Thoracic aorta (tissue), 2 donors: ENCODE results near the gene HIGD1C. TPM values are rescaled to one million over a fixed set of nuclear protein-coding genes. Genes with fewer than 3 reads are reported as not detected.
"Not testable (repeated sequence)": the region's sequence is repeated elsewhere in the genome, so short reads cannot be mapped to it uniquely, and the experiment has no call there.

Source experiments
- ATAC-seq: fragments of 150-250 bp; one replicate; pipeline ENCODE4 v1.8.0; 2017; ENCODE audit warnings: low read depth; ENCODE audit not compliant: insufficient number of reproducible peaks, low FRiP score
- DNase-seq: peaks from one replicate; pipeline ENCODE4 v3.0.0-alpha.2; 2020; ENCODE audit warnings: low spot score
- H3K27ac ChIP-seq, 2 donors: fragments of 200-600 bp; sonication (generic); 1 replicate in 1 of 2; 2 replicates in 1 of 2; pipeline ENCODE4 v1.5.1; 2016; ENCODE audit warnings: mild to moderate bottlenecking in 2 of 2, moderate library complexity in 2 of 2
- H3K27me3 ChIP-seq: fragments of 200-600 bp; sonication (generic); replicated peaks from 2 replicates; pipeline ENCODE4 v1.6.0; 2016; ENCODE audit warnings: mild to moderate bottlenecking; ENCODE audit not compliant: insufficient read depth
- H3K36me3 ChIP-seq: fragments of 200-600 bp; sonication (generic); one replicate; pipeline ENCODE4 v1.5.1; 2016
- H3K4me1 ChIP-seq, 2 donors: fragments of 200-600 bp; sonication (generic); 1 replicate in 1 of 2; 2 replicates in 1 of 2; pipeline versions ENCODE4 v1.5.1 to v1.6.0; 2016; ENCODE audit warnings: low read depth in 2 of 2, mild to moderate bottlenecking in 1 of 2; ENCODE audit not compliant: control insufficient read depth in 1 of 2
- H3K4me3 ChIP-seq: fragments of 200-600 bp; sonication (generic); 2 replicates; pipeline ENCODE4 v1.5.1; 2016; ENCODE audit warnings: mild to moderate bottlenecking
- H3K9me3 ChIP-seq: fragments of 200-600 bp; sonication (generic); 2 replicates; pipeline ENCODE4 v1.5.1; 2016
- total RNA-seq, 2 donors: library from RNA; depleted of rRNA; stranded (reverse); fragments of >200 nt; gene quantifications; one replicate each; pipeline versions ENCODE4 v1.1.0 to v1.2.3, GENCODE V29; 2016
- TF ChIP-seq, protein P1 (sequence below): fragments of 200-600 bp; sonication (generic); IDR thresholded peaks from one replicate; pipeline ENCODE4 v1.5.1; 2019; ENCODE audit warnings: antibody characterized with exemption

HIGD1C gene
- total RNA-seq = not detected

DNA sequence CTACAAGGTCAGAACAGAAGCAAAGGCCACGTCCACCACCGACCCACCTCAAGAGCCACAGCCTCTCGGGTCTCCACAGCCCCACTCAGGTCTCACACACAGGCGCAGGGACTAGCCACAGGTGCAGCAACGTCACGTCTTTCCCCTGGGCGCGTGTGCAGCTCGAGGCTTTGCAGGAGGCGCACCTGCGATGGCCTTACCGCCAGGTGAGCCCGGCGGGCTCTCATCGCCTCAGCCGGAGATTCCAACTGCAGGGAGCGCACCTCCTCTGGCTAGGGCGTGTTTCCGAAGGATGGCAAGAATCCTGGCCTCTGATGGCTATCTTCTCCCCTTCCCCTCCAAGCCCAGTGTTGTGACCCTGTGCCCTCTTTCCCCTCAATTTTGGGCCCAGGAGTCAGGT, at the start of gene HIGD1C:
TSS of gene HIGD1C (plus strand) at position 35 of the 400 bp plus-strand sequence. CDS start 1,455 bp downstream, outside the sequence.
- no peak for DNase-seq
- Histone ChIP-seq H3K4me3 (no peak within 1 kb of the TSS), H3K27me3 (no peaks in the 10 kb centered on the region), H3K27ac (no peak within 1 kb of the TSS), H3K36me3 (no peaks in the 10 kb centered on the region), H3K9me3 (no peaks in the 10 kb centered on the region), H3K4me1 (no peaks in the 10 kb centered on the region)
- TF ChIP-seq, protein P1, sequence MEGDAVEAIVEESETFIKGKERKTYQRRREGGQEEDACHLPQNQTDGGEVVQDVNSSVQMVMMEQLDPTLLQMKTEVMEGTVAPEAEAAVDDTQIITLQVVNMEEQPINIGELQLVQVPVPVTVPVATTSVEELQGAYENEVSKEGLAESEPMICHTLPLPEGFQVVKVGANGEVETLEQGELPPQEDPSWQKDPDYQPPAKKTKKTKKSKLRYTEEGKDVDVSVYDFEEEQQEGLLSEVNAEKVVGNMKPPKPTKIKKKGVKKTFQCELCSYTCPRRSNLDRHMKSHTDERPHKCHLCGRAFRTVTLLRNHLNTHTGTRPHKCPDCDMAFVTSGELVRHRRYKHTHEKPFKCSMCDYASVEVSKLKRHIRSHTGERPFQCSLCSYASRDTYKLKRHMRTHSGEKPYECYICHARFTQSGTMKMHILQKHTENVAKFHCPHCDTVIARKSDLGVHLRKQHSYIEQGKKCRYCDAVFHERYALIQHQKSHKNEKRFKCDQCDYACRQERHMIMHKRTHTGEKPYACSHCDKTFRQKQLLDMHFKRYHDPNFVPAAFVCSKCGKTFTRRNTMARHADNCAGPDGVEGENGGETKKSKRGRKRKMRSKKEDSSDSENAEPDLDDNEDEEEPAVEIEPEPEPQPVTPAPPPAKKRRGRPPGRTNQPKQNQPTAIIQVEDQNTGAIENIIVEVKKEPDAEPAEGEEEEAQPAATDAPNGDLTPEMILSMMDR = no peak
- no peak for ATAC-seq

DNA sequence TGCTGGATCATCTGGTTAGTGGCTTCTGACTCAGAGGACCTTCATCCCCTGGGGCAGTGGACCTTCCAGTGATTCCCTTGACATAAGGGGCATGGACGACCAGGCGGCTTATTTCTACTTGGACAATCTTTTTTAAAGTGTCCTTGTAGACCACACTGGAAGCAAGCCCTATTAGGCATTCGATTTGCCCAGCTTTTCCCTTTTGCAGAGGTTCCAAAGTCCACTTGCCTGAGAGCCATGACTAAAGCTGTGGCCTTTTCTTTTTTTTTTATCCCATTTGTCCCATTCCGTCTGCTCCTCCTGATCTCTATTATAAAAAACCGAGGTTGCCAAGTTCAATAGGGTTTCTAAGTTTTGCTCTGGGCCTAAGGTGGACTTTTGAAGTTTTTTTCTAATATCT, 43.9 kb upstream of the HIGD1C start:
- not testable (repeated sequence) for H3K36me3 ChIP-seq, ATAC-seq

DNA sequence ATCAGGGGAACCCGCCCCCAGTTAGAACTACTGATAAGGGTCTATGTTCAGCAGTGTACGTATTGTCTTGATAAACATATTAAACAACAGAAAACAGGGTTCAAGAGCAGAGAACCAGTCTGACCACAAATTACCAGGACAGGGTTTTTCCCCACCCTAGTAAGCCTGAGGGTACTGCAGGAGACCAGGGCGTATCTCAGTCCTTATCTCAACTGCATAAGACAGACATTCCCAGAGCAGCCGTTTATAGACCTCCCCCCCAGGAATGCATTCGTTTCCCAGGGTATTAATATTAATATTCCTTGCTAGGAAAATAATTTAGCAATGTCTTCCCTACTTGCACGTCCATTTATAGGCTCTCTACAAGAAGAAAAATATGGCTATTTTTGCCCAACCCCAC, 40.0 kb upstream of the HIGD1C start:
- H3K27me3 ChIP-seq, DNase-seq, H3K36me3 ChIP-seq, H3K27ac ChIP-seq, H3K4me1 ChIP-seq, ATAC-seq, H3K4me3 ChIP-seq: not testable (repeated sequence)
- peaks cover 34% of the 10 kb centered on the region for H3K9me3 ChIP-seq

More for the DNA sequence above, 43.9 kb upstream of the HIGD1C start:
- H3K27me3 ChIP-seq, H3K4me1 ChIP-seq, H3K27ac ChIP-seq, H3K4me3 ChIP-seq, DNase-seq: not testable (repeated sequence)
- peaks cover 15% of the 10 kb centered on the region for H3K9me3 ChIP-seq

DNA sequence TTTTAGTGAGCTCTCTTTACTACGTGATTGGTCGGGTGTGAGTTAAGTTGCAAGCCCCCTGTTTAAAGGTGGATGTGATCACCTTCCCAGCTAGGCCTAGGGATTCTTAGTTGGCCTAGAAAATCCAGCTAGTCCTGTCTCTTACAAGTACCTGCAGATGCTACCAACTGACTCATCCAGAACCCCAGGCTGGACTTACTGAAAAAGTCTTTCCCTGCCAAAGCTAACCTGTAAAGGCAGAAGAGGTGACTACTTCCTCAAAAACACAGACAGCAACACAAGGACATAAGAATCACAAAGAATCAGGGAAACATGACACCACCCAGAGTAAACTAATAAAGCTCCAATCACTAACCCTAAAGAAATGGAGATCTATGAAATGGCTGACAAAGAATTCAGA, 39.1 kb upstream of the HIGD1C start:
- Histone ChIP-seq H3K27ac (no peak overlapping the region), H3K36me3 (no peaks in the 10 kb centered on the region), H3K9me3 (peaks cover 34% of the 10 kb centered on the region), H3K4me3 (no peak overlapping the region), H3K27me3 (no peaks in the 10 kb centered on the region), H3K4me1 (no peaks in the 10 kb centered on the region)
- TF ChIP-seq, protein P1 = no peak
- DNase-seq = no peak
- ATAC-seq = no peak

DNA sequence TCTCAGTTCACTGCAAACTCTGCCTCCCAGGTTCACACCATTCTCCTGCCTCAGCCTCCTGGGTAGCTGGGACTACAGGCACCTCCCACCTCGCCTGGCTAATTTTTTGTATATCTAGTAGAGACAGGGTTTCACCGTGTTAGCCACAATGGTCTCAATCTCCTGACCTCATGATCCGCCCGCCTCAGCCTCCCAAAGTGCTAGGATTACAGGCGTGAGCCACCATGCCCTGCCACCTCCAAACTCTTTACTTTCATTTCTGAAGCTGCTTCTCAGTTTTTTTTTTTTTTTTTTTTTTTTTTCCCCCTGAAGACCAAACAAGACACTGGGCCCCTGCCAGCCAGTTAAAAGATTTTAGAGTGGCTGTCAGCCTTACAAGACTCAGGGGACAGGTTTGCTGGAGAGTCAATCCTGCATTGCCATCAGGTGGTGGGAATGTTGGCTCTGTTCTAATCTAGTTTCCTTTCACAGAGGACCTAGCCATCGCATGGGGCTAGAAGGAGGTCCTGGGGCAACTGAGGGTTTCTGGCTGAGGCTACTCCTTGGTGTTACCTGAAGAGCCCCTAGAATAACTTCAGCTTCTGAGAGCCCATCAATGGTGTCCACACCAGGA, 37.4 kb upstream of the HIGD1C start:
- no peak overlapping the region for H3K27ac ChIP-seq
- H3K36me3 ChIP-seq = no peaks in the 10 kb centered on the region
- no peak for DNase-seq
- no peaks in the 10 kb centered on the region for H3K4me1 ChIP-seq
- H3K9me3 ChIP-seq = peaks cover 34% of the 10 kb centered on the region
- no peaks in the 10 kb centered on the region for H3K27me3 ChIP-seq
- TF ChIP-seq, protein P1 = no peak
- H3K4me3 ChIP-seq = no peak overlapping the region
- no peak for ATAC-seq

DNA sequence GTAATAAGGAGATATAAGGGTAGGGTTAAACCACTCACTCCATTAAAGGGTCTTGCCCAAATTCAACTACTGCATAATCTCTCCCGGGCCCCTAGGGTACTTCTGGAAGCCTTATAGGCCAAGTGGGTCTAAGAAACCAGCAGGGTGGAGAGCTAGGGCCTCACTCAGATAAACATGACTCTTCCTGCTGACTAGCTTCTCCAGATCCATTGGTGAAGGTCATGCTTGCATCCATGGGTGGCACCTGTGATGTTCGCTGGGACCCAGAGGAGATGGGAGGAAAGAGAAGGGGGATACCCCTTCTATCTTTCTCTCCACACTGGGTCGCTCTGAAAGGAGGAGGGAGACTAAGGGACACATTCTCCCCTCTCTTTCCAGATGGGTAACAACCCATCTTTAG, 36.1 kb upstream of the HIGD1C start:
- Histone ChIP-seq H3K4me3 (no peak overlapping the region), H3K27me3 (no peaks in the 10 kb centered on the region), H3K27ac (no peak overlapping the region), H3K4me1 (no peaks in the 10 kb centered on the region), H3K9me3 (peaks cover 34% of the 10 kb centered on the region), H3K36me3 (no peaks in the 10 kb centered on the region)
- no peak for ATAC-seq
- no peak for DNase-seq
- TF ChIP-seq, protein P1 = no peak
